GM12878 (cell line): ENCODE measurements around the gene CEP78. TPM values are rescaled to one million over a fixed set of nuclear protein-coding genes. Genes with fewer than 3 reads are reported as not detected.

Source experiments
- ATAC-seq: fragments of 200-7000 bp; cut with Tn5 transposase; 3 replicates; pipeline ENCODE4 v1.9.1; 2020; ENCODE audit warnings: mild to moderate bottlenecking, moderate library complexity
- BruUV-seq: library from RNA; stranded (reverse); fragments of 400-500 nt; replicated peaks from 2 replicates; lab custom pipeline; 2021; lab: Mats Ljungman, UMichigan
- CTCF ChIA-PET: fragments of 300-600 bp; sonication (Branson Sonifier 250); formaldehyde crosslinking; extraction: SDS; loops from one replicate; lab custom pipeline; 2021; ENCODE audit warnings: inconsistent platforms; lab: Yijun Ruan, JAX
- POLR2A ChIA-PET: fragments of 350-600 bp; formaldehyde crosslinking; extraction: SDS; loops from one replicate; lab custom pipeline; 2021; ENCODE audit warnings: inconsistent platforms; lab: Charles Lee
- RAD21 ChIA-PET: fragments of 300-600 bp; sonication (Branson Sonifier 250); formaldehyde crosslinking; loops from one replicate; lab custom pipeline; 2023; ENCODE audit warnings: antibody characterized with exemption; ENCODE audit not compliant: unreplicated experiment; lab: Charles Lee
- SMC1A ChIA-PET: fragments of 300-600 bp; sonication (Branson Sonifier 250); formaldehyde crosslinking; loops from one replicate; lab custom pipeline; 2023; ENCODE audit not compliant: unreplicated experiment, uncharacterized antibody; lab: Charles Lee
- DNase-seq: peaks from one replicate; pipeline ENCODE4 v3.0.0-alpha.2; 2011; ENCODE audit warnings: low read depth, low spot score
- FAIRE-seq: peaks from 3 replicates; lab custom pipeline; 2011; peaks lifted over from hg19 to GRCh38; lab: Jason Lieb, UNC
- H2AFZ ChIP-seq: 2 replicates; pipeline ENCODE4 v1.6.0; 2011; ENCODE audit warnings: low read depth, low read length, control low read depth; ENCODE audit not compliant: control insufficient read depth
- H3K27ac ChIP-seq: 2 replicates; pipeline ENCODE4 v1.5.1; 2011; ENCODE audit warnings: control low read depth; ENCODE audit not compliant: control insufficient read depth, insufficient read depth
- H3K27me3 ChIP-seq, 2 experiments: replicated peaks in 1 of 2; 2 replicates each; pipeline versions ENCODE4 v1.6.0 to v1.6.1; 2011; ENCODE audit warnings: low read length in 1 of 2; ENCODE audit not compliant: control insufficient read depth in 2 of 2, insufficient read depth in 2 of 2
- H3K36me3 ChIP-seq, 2 experiments: 2 replicates each; pipeline ENCODE4 v1.5.1; 2011; ENCODE audit warnings: low read length in 1 of 2; ENCODE audit not compliant: control insufficient read depth in 2 of 2, insufficient read depth in 2 of 2
- H3K4me1 ChIP-seq: 2 replicates; pipeline ENCODE4 v1.6.1; 2011; ENCODE audit warnings: mild to moderate bottlenecking, low read length, moderate library complexity, mixed read lengths; ENCODE audit not compliant: control insufficient read depth, insufficient read depth
- H3K4me2 ChIP-seq: 2 replicates; pipeline ENCODE4 v1.6.0; 2011; ENCODE audit warnings: control low read depth; ENCODE audit not compliant: control insufficient read depth, insufficient read depth
- H3K4me3 ChIP-seq: fragments of 200-600 bp; sonication (generic); 2 replicates; pipeline ENCODE4 v1.5.1; 2016
- H3K79me2 ChIP-seq: 2 replicates; pipeline ENCODE4 v1.6.0; 2011; ENCODE audit warnings: low read length; ENCODE audit not compliant: control insufficient read depth, insufficient read depth
- H3K9ac ChIP-seq: 2 replicates; pipeline ENCODE4 v1.8.0; 2011; ENCODE audit warnings: low read length, control low read depth, mixed read lengths; ENCODE audit not compliant: control insufficient read depth, insufficient read depth
- H3K9me3 ChIP-seq: replicated peaks from 3 replicates; pipeline ENCODE4 v1.5.1; 2011; ENCODE audit warnings: mild to moderate bottlenecking, low read length; ENCODE audit not compliant: control insufficient read depth, insufficient read depth
- H4K20me1 ChIP-seq: 2 replicates; pipeline ENCODE4 v1.6.0; 2011; ENCODE audit not compliant: control insufficient read depth, insufficient read depth
- E2F4 ChIP-seq: IDR thresholded peaks from 2 replicates; pipeline ENCODE4 v1.6.1; 2012; ENCODE audit warnings: low read depth, low read length, improper control_type of control experiment
- EGR1 ChIP-seq, 2 experiments: IDR thresholded peaks; 1 replicate in 1 of 2; 2 replicates in 1 of 2; pipeline ENCODE4 v1.6.1; 2011 to 2012; ENCODE audit warnings: low read depth in 2 of 2, low read length in 2 of 2, borderline replicate concordance in 1 of 2, mild to moderate bottlenecking in 1 of 2, moderate library complexity in 1 of 2
- HCFC1 ChIP-seq: fragments of 150-350 bp; IDR thresholded peaks from 2 replicates; pipeline ENCODE4 v1.6.1; 2014; ENCODE audit warnings: low read length
- HDAC2 ChIP-seq: fragments of 200-600 bp; sonication (generic); IDR thresholded peaks from 2 replicates; pipeline ENCODE4 v1.6.1; 2017
- KLF5 ChIP-seq: fragments of 450-650 bp; IDR thresholded peaks from 2 replicates; pipeline ENCODE4 v1.6.1; 2014; ENCODE audit warnings: mild to moderate bottlenecking; ENCODE audit not compliant: partially characterized antibody
- NFXL1 ChIP-seq: fragments of 450-650 bp; IDR thresholded peaks from 2 replicates; pipeline ENCODE4 v1.6.1; 2017; ENCODE audit warnings: antibody characterized with exemption, mild to moderate bottlenecking, borderline replicate concordance
- NR2C1 ChIP-seq: fragments of 450-650 bp; IDR thresholded peaks from 2 replicates; pipeline ENCODE4 v1.6.1; 2017; ENCODE audit warnings: antibody characterized with exemption, mild to moderate bottlenecking, moderate library complexity
- RBBP5 ChIP-seq: fragments of 200-600 bp; sonication (generic); conservative IDR thresholded peaks from 2 replicates; pipeline ENCODE4 v1.6.1; 2016
- RELA ChIP-seq: fragments of 450-650 bp; IDR thresholded peaks from 2 replicates; pipeline ENCODE4 v1.8.0; 2014; ENCODE audit warnings: borderline replicate concordance; ENCODE audit not compliant: partially characterized antibody
- REST ChIP-seq: IDR thresholded peaks from 2 replicates; pipeline ENCODE4 v1.6.1; 2012; ENCODE audit warnings: mild to moderate bottlenecking, low read depth, low read length
- RUNX3 ChIP-seq: IDR thresholded peaks from 2 replicates; pipeline ENCODE4 v1.6.1; 2012; ENCODE audit warnings: low read length, inconsistent platforms
- SREBF2 ChIP-seq: IDR thresholded peaks from 2 replicates; pipeline ENCODE4 v1.6.1; 2012; ENCODE audit warnings: mild to moderate bottlenecking, low read length
- STAT3 ChIP-seq: IDR thresholded peaks from 2 replicates; pipeline ENCODE4 v1.6.1; 2011; ENCODE audit warnings: low read depth, low read length, improper control_type of control experiment
- YY1 ChIP-seq: IDR thresholded peaks from 2 replicates; pipeline ENCODE4 v1.6.1; 2011; ENCODE audit warnings: low read depth, mild to moderate bottlenecking, low read length
- ZNF24 ChIP-seq: fragments of 450-650 bp; IDR thresholded peaks from 2 replicates; pipeline ENCODE4 v1.6.1; 2017; ENCODE audit warnings: antibody characterized with exemption, mild to moderate bottlenecking
- ZNF274 ChIP-seq: IDR thresholded peaks from one replicate; pipeline ENCODE4 v1.8.0; 2011; ENCODE audit not compliant: insufficient read length, insufficient read depth
- ZSCAN29 ChIP-seq: fragments of 450-650 bp; IDR thresholded peaks from 2 replicates; pipeline ENCODE4 v1.6.1; 2017; ENCODE audit warnings: mild to moderate bottlenecking, moderate library complexity
- ZZZ3 ChIP-seq: IDR thresholded peaks from 2 replicates; pipeline ENCODE4 v1.6.1; 2011; ENCODE audit warnings: low read depth; ENCODE audit not compliant: control insufficient read depth, insufficient read length
- WGBS: methylation state at CpG from one replicate; pipeline ENCODE4 v1.1.6; 2016; ENCODE audit warnings: low lambda C conversion rate; ENCODE audit not compliant: insufficient replicate concordance, insufficient coverage; ENCODE audit errors: missing lambda C conversion rate; 5-methylcytosine and 5-hydroxymethylcytosine counted together
- in situ Hi-C: fragments of 300-500 bp; cut with MboI; formaldehyde crosslinking; loops from 9 replicates; pipeline ENCODE4 v1.14.3; 2018; ENCODE audit warnings: mixed read lengths
- intact Hi-C: fragments of 100-400 bp; cut with micrococcal nuclease; formaldehyde crosslinking; loops from one replicate; pipeline ENCODE4 v1.14.2; 2022; ENCODE audit not compliant: unreplicated experiment
- polyA plus RNA-seq, 11 experiments: library from polyadenylated mRNA; depleted of rRNA in 4 of 11; unstranded in 6 of 11; stranded (reverse) in 5 of 11; fragments of >200 nt; fragmentation: Nextera tagmentation in 4 of 11; fragmentation: Illumina TruSeq in 1 of 11; extraction: Ambion mirVana in 4 of 11; extraction: Trizol in 1 of 11; gene quantifications; 1 replicate in 1 of 11; 2 replicates in 10 of 11; pipeline versions ENCODE4 v1.2.1 to v1.2.3, GENCODE V29; 2011 to 2016; ENCODE audit warnings: inconsistent platforms in 2 of 11, missing spikeins in 2 of 11, low read depth in 1 of 11
- total RNA-seq, 4 experiments: library from RNA; depleted of rRNA in 3 of 4; stranded (reverse); fragments of >200 nt in 3 of 4; fragmentation: Illumina TruSeq in 1 of 4; extraction: Trizol in 1 of 4; gene quantifications; 2 replicates each; pipeline versions ENCODE4 v1.2.1 to v1.2.3, GENCODE V29; 2013 to 2021

The CEP78 gene
- total and polyA plus RNA-seq, 10 of the 15 experiments (the other 5 are each of a cell fraction or from before 2014, with no cell fraction given), result 4.1 to 44.9 (median 27.9) TPM

GRCh38 chr9:78307360-78307759 is 71.5 kb downstream of the CEP78 start:
- no peak for ATAC-seq
- no peaks in the 10 kb centered on the region for H4K20me1 ChIP-seq

GRCh38 chr9:78309066-78309465 is 73.2 kb downstream of the CEP78 start:
- WGBS, result 100% methylated on average over 6 of the region's 6 CpGs
- Histone ChIP-seq H3K36me3 (peaks cover 6 to 8% of the 10 kb centered on the region in 2 experiments), H3K4me3 (no peak overlapping the region), H2AFZ (no peak overlapping the region), H3K27me3 (no peaks in the 10 kb centered on the region), H3K4me2 (no peak overlapping the region), H3K79me2 (no peaks in the 10 kb centered on the region), H3K9me3 (no peaks in the 10 kb centered on the region), H3K27ac (no peak overlapping the region), H4K20me1 (no peaks in the 10 kb centered on the region), H3K9ac (no peak overlapping the region), H3K4me1 (no peaks in the 10 kb centered on the region)
- ATAC-seq (no peak), FAIRE-seq (no peak), DNase-seq (no peak)
- ChIA-PET CTCF (interaction anchor here (1.0 kb wide), 1 partner anchor 9 kb away, joined by 3 read pairs; no protein-coding TSS in a partner anchor), POLR2A (no interaction called here), SMC1A (interaction anchor here (1.0 kb wide), 1 partner anchor 9 kb away, joined by 4 read pairs; no protein-coding TSS in a partner anchor), RAD21 (no interaction called here)
- no TSS peak for BruUV-seq
- in situ Hi-C loops, result no loop called here
- intact Hi-C loops, result no loop called here
- no peak for TF ChIP-seq ZSCAN29
- TF ChIP-seq SREBF2, result no peak
- TF ChIP-seq RUNX3, result no peak
- no peak for TF ChIP-seq KLF5
- no peak for TF ChIP-seq REST
- TF ChIP-seq NR2C1, result no peak
- no peak for TF ChIP-seq NFXL1
- TF ChIP-seq ZZZ3, result no peak
- no peak for TF ChIP-seq RELA
- no peak for TF ChIP-seq HDAC2
- TF ChIP-seq YY1, result no peak
- TF ChIP-seq E2F4, result no peak
- no peak for TF ChIP-seq HCFC1
- no peak for TF ChIP-seq ZNF274

More at GRCh38 chr9:78307360-78307759, 71.5 kb downstream of the CEP78 start:
- Histone ChIP-seq H3K4me3 (no peak overlapping the region), H3K4me2 (no peak overlapping the region), H2AFZ (no peak overlapping the region), H3K27me3 (no peaks in the 10 kb centered on the region), H3K9ac (no peak overlapping the region), H3K9me3 (no peaks in the 10 kb centered on the region), H3K27ac (no peak overlapping the region), H3K4me1 (no peaks in the 10 kb centered on the region), H3K79me2 (no peaks in the 10 kb centered on the region), H3K36me3 (peaks cover 6 to 8% of the 10 kb centered on the region in 2 experiments)
- FAIRE-seq (no peak), DNase-seq (no peak)
- no peak for TF ChIP-seq ZNF24
- TF ChIP-seq EGR1 (IDR thresholded peaks at IDR 0.05; ENCODE audit: borderline replicate concordance in 1 of 2, low read depth in 2 of 2, low read length in 2 of 2), result no peak
- no peak for TF ChIP-seq RBBP5
- TF ChIP-seq STAT3, result no peak
- no peak for TF ChIP-seq ZZZ3
- 92% methylated on average over 2 of the region's 2 CpGs for WGBS
- in situ Hi-C loops, result no loop called here
- POLR2A ChIA-PET, result no interaction called here
- intact Hi-C loops, result no loop called here
- SMC1A ChIA-PET, result no interaction called here
- CTCF ChIA-PET, result no interaction called here
- BruUV-seq, result no TSS peak
- RAD21 ChIA-PET, result no interaction called here
